CD4-positive, alpha-beta T cell treated with Interleukin-2 at 100 ng/mL for 4 hours (primary cell): ENCODE results near the gene FOXJ2.
"Not testable (repeated sequence)": the region's sequence is repeated elsewhere in the genome, so short reads cannot be mapped to it uniquely, and the experiment has no call there.

Experiments
- DNase-seq: peaks from one replicate; pipeline ENCODE4 v3.0.0-alpha.2; 2020; ENCODE audit warnings: low spot score

The FOXJ2 gene

GRCh38 chr12:8030189-8030588 lies 2.3 kb upstream of the FOXJ2 start:
- no peak for DNase-seq

DNA sequence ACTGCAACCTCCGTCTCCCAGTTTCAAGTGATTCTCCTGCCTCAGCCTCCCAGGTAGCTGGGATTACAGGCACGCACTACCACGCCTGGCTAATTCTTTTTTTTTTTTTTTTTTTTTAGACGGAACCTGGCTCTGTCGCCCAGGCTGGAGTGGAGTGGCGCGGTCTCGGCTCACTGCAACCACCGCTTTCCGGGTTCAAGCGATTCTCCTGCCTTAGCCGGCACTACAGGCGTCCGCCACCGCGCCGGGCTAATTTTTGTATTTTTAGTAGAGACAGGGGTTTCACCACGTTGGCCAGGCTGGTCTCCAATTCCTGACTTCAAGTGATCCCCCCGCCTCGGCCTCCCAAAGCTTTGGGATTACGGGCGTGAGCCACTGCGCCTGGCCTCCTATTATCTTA lies 1.5 kb upstream of the FOXJ2 start:
- not testable (repeated sequence) for DNase-seq

DNA sequence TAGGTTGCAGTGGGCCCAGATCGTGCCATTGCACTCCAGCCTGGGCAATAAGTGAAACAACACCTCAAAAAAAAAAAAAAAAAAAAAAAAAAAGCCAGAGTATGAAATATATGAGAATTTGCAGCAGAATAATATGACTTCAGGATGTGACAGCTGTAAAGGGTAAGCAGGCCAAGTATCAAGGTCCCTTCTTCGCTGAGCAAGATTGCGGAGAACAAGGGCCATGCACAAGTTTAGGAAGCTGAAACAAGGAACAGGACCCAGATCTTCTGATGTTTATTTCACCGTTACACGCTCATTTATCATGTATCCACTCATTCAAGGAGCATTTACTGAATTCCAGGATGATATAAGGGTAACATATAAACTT lies 659 bp upstream of the FOXJ2 start:
- DNase-seq = no peak

DNA sequence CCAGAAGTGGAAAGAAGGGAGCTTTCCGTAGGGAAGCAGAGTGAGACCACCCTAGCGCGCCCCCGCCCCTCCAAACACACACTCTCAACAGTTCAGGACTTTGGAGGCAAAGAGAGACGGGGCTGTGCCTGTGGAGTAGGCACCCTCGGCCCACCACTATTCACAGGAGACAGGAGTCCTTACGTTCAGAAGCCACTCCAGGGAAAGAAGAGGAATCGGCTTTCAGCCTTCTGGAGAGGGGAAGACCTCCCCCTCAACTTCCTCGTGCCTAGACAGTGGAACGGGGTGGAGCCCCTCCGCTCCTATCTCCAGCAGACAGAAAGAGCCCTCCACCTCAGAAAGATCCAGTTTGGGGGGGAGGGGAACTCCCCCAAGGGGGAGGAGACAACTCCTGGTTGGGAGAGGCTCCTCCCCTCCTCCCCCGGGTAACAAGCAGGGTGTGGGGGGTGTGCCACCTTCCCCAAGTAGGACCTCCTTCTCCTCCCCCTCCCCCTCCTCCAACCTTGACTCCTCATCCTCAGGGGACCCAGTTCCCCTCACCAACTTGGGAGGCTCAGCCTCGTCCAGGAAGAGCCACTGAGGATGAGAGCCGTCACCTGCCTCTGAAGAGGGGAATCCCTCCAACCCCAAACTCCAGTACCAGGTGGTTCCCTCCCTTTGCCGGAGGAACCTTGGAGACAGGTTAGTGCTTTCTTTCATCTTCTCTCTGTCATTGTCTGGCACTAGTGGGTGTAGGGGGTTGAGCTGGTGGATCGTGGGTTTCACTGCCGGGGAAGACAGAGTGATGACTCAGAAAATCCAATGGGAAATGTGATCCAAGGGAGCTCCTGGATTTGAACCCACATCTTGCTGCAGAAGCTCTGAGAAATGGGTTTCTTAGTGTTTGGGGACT lies 883 bp downstream of the FOXJ2 start:
- peak; percentile 31 for DNase-seq

DNA sequence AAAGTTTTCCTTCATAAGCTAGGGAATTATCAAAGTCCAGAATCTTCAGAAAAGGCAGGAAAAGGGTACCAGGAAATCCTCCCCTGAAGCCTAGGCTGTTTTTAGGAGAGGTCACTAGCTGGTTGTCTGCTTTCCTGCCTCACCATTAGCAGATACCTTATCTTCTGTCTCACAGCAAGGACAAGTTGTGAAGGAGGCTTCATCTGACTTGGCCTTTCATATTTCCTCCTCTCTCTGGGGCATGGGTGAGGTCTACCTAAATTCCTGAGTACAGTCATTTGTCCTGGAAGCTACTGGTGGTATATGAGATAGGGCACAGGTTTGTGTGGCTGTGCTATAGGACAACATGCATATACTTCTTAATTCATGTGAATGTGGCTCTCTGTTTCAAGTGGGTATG lies 2.3 kb downstream of the FOXJ2 start:
- no peak for DNase-seq

- no peak for DNase-seq
These were observed 3.0 kb downstream of the FOXJ2 start for GRCh38 chr12:8035440-8036010.

DNA sequence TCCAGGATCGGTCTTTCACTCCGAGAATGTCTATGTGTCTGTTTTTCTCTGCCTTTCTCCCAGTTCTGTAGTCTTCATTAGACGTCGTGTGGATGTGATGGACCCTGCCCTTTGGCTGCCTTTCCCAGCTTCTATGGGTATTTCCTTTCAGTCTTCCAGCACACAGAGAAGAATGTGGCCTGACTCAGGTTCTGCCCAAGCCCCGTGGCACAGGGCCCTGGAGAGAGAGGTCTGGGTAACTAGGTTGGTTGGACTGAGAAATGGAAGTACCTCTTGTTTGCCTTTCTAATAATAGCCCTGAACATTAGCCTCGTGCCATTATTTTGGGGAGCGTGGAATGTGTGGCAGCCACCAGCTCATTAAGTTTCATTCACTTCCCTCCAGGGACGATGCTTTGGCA lies 3.8 kb downstream of the FOXJ2 start:
- DNase-seq = no peak

DNA sequence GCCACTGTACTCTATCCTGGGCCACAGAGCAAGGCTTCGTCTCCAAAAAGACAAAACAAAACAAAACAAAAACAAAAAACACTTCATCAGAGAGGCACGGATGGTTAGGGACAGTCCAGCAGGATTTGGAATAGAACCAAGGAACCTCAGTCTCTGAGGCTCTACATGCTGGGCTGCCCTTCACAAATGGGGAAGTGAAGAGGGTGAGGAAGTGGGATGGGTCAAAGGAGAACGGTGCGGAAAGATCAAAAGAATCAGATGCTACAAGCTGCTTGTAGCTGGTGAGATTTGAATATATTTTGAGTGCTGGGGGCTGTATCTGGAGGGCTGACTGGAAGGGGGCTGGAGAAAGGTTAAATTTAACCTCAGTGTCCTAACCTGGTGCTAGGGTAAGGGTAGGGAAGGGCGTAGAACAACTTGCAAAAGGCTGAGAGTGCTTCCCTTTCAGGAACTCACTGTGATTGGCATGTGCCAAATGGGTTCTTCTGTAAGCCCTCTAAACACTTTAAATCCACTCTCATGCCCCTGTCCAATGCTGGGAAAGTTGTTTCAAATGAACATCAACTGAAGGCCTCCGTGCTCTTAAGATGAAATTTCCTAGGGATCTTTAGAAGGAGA lies 4.6 kb downstream of the FOXJ2 start:
- DNase-seq = no peak

- no peak for DNase-seq
These were observed 5.4 kb downstream of the FOXJ2 start for GRCh38 chr12:8037947-8038346.

DNA sequence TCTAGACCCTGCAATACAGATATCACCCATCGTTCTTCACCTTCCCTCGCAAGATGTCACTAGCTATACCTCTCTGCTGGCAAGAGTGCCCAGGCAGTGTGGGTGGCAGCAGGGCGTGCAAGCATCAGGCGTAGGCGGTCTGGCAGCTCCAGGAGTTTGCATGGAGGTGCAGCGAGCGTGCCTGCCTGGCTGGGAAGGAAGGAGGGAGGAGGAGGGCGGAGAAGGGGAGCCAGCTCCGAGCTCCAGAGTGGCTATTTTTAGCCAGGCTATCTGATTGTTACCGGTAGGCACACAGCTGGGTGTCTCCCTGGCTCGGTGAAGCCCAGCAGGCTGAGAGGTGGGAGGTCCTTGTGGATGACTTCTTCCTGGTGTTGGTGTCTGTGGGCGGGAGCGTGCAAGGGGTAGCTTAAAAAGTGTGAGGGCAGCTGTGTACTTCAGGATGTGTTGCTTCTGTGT lies 6.2 kb downstream of the FOXJ2 start:
- DNase-seq = no peak

GRCh38 chr12:8040791-8041190 lies 8.3 kb downstream of the FOXJ2 start:
- no peak for DNase-seq

DNA sequence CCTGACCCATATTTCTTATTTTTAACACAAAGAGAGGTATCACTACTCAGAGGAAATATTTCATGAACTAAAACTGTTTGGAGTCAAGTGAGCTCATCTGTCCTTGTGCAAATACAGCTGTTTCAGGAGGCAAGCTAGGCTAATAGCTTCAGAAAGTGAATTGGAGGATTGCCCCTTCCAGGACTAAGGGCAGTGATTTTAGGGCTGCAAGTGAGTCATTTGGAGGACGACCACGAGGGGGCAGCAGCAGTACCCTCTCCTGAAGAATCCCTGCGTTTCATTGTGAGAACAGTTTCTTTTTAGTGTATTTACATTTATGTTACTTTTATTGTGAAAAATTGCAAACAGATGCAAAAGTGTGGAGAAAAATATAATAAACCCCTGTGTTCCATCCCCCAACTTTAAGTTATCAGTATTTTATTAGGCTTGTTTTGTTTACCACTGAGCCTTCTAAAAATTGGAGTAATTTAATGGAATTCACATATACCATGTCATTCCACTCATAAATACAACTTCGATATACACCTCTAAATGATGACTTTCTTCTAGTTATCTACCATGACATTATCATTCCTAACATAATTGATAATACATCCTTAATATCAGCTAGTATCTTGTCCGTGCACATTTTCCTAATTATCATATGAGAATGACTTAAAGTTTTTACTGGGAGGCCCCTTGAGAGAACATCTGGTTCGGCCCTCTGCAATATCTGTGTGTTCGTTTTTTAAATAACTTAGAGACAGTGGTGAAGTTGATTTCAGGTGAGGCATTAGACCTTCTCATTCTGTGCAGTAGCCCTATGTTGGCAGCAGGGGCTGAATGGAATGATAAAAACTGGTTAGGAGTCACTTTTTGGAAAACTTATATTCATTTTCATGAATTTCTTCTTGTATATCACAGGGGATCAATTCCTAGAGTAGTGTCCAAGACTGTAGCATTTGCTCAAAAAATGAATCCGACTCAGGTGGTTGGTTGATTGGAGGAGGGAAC lies 13.7 kb downstream of the FOXJ2 start:
- peak; percentile 85 for DNase-seq

DNA sequence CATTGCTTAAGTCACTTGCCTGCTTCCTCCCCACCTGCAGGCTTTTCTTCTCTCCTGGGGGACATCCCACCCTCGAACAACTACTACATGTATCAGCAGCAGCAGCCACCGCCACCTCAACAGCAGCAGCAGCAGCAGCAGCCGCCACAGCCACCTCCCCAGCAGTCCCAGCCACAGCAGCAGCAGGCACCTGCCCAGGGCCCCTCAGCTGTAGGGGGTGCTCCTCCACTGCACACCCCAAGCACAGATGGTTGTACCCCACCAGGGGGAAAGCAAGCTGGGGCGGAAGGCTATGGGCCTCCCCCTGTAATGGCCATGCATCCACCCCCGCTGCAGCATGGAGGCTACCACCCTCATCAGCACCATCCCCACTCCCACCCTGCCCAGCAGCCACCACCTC lies 15.3 kb downstream of the FOXJ2 start:
- no peak for DNase-seq

- DNase-seq = no peak
These were observed 16.4 kb downstream of the FOXJ2 start for GRCh38 chr12:8048906-8049305.

- DNase-seq = no peak
These were observed 18.2 kb downstream of the FOXJ2 start for GRCh38 chr12:8050600-8051250.

- no peak for DNase-seq
These were observed 20.2 kb downstream of the FOXJ2 start for GRCh38 chr12:8052679-8053078.

DNA sequence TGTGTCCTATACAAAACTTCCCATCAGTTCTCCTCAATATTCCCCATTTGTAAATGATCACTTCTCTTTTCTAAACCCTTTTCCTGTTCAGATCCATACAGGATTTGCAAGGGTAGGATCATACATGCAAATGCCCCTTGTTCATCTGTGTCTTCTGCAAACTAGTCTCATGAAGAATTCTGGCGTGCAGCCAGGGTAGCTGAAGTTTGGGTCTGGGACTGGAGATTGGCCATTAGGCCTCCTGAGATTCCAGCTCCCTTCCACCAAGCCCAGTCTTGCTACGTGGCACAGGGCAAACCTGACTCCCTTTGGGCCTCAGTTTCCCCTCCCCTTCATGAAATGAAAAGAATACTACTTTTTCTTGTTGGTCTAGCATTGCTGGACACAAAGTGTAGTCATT lies 22.3 kb downstream of the FOXJ2 start:
- no peak for DNase-seq

GRCh38 chr12:8057306-8057705 lies 24.8 kb downstream of the FOXJ2 start:
- no peak for DNase-seq

- no peak for DNase-seq
These were observed 25.3 kb downstream of the FOXJ2 start for GRCh38 chr12:8057839-8058238.

DNA sequence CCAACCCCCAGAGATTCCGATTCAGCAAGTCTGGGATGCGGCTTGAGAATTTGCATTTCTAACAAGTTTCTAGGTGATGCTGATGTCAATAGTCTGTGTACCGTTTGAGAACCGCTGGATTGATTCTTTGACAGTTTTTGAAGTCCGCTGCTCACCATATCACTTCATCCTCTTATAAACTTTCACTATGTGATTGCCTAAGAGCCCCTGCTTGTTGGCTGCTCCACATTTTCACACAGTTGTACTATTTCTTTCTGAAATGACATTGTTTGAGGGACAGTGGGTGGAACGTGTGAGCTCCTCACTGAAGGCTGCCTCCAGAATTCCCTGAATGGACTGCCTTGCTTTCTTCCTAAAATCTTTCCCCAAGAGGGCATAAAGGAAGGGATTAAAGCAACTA lies 26.0 kb downstream of the FOXJ2 start:
- DNase-seq = no peak

GRCh38 chr12:8064131-8064530 lies 31.6 kb downstream of the FOXJ2 start:
- no peak for DNase-seq
